ENCODE results near the gene NEURL4. TPM values are rescaled to one million over a fixed set of nuclear protein-coding genes. Genes with fewer than 3 reads are reported as not detected.
A peak's percentile ranks its signal among the peaks of the same experiment; 100 is the strongest.

The NEURL4 gene
- total and polyA plus RNA-seq, 2 donors (not counting 1 experiment from before 2014, with no cell fraction given), result 54.6 to 85.2 TPM

DNA sequence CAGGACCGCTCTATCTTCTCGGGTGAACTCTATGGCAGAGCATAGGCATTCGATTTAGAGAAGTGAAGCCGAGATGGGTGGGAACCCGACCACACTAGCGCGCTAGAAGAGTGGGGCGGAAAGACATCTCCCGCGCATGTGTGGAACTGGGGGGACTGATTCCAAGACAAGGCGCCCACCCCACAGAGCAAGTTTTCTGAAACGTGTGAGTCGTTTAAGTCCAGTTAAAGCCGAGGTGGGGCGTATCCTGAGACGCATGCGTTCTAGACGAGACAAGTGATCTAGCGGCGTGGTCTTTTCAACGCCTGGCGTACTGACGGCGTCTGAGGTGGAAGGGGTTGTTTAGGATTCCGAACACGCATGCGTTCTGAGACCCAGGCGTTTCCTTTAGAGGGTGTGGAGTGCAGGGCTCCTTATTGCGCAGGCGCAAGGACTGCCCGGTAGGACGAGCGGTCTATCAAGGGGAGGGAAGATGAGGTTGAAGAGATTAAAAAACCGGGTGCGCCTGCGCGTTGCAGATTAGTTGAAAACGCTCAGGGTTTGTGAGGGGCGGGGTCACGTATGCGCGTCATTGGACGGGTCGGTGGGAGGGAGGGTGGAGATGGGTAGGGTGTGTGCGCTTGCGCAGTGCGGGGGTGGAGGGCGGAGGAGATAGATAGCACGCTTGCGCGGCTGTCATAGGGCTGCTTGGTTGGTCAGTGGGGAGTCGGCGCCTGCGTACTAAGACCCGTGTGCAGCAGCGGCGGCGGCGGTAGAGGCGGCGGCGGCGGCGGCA lies 22.0 kb downstream of the NEURL4 start, which contains the start of gene EIF5A:
Gene EIF5A, plus strand, starts transcription at position 718 of the 775 bp plus-strand sequence. CDS start 2,008 bp downstream, outside the sequence.
- WGBS (ENCODE audit: insufficient coverage), result under 1% methylated on average over 64 of the region's 64 CpGs
- no peaks in the 10 kb centered on the region for H3K9me3 ChIP-seq (ENCODE audit: control extremely low read depth in 1 of 3, control insufficient read depth in 2 of 3, insufficient read depth in 1 of 3, low read length in 2 of 3)
- H2AFZ ChIP-seq (ENCODE audit: insufficient read depth, low read depth, low read length, poor library complexity, severe bottlenecking), result peak within 1 kb of the TSS; percentile 89
- peak within 1 kb of the TSS; percentile 97 for H3K9ac ChIP-seq (ENCODE audit: low read length)
- ChIA-PET POLR2A (no interaction called here), CTCF (interaction anchor here (0.6 to 3.1 kb wide), 2 partner anchors 11 to 191 kb away, joined by 3 to 20 read pairs; no protein-coding TSS in a partner anchor)
- no peaks in the 10 kb centered on the region for H3K27me3 ChIP-seq (replicated peaks in 1 of 4; ENCODE audit: control extremely low read depth in 1 of 4, control insufficient read depth in 3 of 4, insufficient read depth in 4 of 4, low read length in 3 of 4)
- peak within 1 kb of the TSS; percentile 98 to 99 for H3K27ac ChIP-seq (ENCODE audit: low read length in 2 of 2)
- peak within 1 kb of the TSS; percentile 95 for H3K4me3 Mint-ChIP-seq
- peaks cover 40% of the 10 kb centered on the region for H3K79me2 ChIP-seq (ENCODE audit: control insufficient read depth, insufficient read depth, low read length)
- no peaks in the 10 kb centered on the region for H3K27me3 Mint-ChIP-seq
- H3K36me3 ChIP-seq (replicated peaks in 1 of 2; ENCODE audit: control extremely low read depth in 1 of 2, control insufficient read depth in 1 of 2, extremely low read depth in 1 of 2, insufficient read depth in 2 of 2, low read length in 1 of 2), result peaks cover 0 to 29% of the 10 kb centered on the region in 2 experiments
- H3K4me2 ChIP-seq (replicated peaks; ENCODE audit: low read depth, low read length, poor library complexity, severe bottlenecking), result peak within 1 kb of the TSS; percentile 93
- intact Hi-C loops (cut with micrococcal nuclease), result loop anchor here (1.0 to 5.0 kb wide), 12 partner anchors 8 to 308 kb away; partner anchors contain the start of genes ELP5, GPS2, NEURL4 and PHF23
- H3K9me3 Mint-ChIP-seq (ENCODE audit: insufficient read depth), result no peaks in the 10 kb centered on the region
- peaks cover 17 to 40% of the 10 kb centered on the region in 2 donors for H3K4me1 ChIP-seq (ENCODE audit: control insufficient read depth in 2 of 2, insufficient read depth in 2 of 2, low read length in 2 of 2)
- TF ChIP-seq, protein P1, sequence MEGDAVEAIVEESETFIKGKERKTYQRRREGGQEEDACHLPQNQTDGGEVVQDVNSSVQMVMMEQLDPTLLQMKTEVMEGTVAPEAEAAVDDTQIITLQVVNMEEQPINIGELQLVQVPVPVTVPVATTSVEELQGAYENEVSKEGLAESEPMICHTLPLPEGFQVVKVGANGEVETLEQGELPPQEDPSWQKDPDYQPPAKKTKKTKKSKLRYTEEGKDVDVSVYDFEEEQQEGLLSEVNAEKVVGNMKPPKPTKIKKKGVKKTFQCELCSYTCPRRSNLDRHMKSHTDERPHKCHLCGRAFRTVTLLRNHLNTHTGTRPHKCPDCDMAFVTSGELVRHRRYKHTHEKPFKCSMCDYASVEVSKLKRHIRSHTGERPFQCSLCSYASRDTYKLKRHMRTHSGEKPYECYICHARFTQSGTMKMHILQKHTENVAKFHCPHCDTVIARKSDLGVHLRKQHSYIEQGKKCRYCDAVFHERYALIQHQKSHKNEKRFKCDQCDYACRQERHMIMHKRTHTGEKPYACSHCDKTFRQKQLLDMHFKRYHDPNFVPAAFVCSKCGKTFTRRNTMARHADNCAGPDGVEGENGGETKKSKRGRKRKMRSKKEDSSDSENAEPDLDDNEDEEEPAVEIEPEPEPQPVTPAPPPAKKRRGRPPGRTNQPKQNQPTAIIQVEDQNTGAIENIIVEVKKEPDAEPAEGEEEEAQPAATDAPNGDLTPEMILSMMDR (IDR thresholded peaks at IDR 0.05), result no peak
- TF ChIP-seq EZH2 (IDR thresholded peaks at IDR 0.05; ENCODE audit: borderline replicate concordance, insufficient read depth, low read depth, low read length, poor library complexity, severe bottlenecking), result no peak
- DNase-seq (peak; percentile 100), ATAC-seq (ENCODE audit: low read depth) (peak; percentile 70)
- peak within 1 kb of the TSS; percentile 99 for H3K27ac Mint-ChIP-seq
- H3K4me3 ChIP-seq (ENCODE audit: control extremely low read depth in 1 of 5, extremely low read depth in 1 of 5, insufficient read depth in 1 of 5, low read depth in 2 of 5, low read length in 4 of 5), result peak within 1 kb of the TSS; percentile 81 to 96 (median 94)
- peaks cover 39% of the 10 kb centered on the region for H3K4me1 Mint-ChIP-seq
- peaks cover 41% of the 10 kb centered on the region for H4K20me1 ChIP-seq (ENCODE audit: control insufficient read depth, insufficient read depth, low read length, poor library complexity, severe bottlenecking)

DNA sequence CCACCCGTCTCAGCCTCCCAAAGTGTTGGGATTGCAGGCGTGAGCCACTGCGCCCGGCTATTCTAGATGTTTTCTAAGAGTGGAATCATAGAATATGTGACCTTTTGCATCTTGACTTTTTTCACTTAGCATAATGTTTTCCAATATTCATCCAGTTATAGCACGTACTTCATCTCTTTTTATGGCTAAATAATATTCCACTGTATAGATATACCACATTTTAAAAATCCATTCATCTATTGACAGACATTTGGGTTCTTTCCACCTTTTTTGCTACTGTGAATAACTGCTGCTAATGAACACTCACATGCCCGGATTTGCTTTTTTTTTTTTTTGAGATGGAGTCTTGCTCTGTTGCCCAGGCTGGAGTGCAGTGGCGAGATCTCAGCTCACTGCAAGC lies 25.0 kb downstream of the NEURL4 start:
- 100% methylated on average over 1 of the region's 7 CpGs for WGBS (ENCODE audit: insufficient coverage)
- Histone ChIP-seq H3K4me2 (replicated peaks; ENCODE audit: low read depth, low read length, poor library complexity, severe bottlenecking) (no peak overlapping the region), H3K4me1 (ENCODE audit: control insufficient read depth in 2 of 2, insufficient read depth in 2 of 2, low read length in 2 of 2) (peaks cover 2 to 14% of the 10 kb centered on the region in 2 donors), H3K9ac (ENCODE audit: low read length) (no peak overlapping the region), H4K20me1 (ENCODE audit: control insufficient read depth, insufficient read depth, low read length, poor library complexity, severe bottlenecking) (peaks cover 14% of the 10 kb centered on the region), H3K27me3 (replicated peaks in 1 of 4; ENCODE audit: control extremely low read depth in 1 of 4, control insufficient read depth in 3 of 4, insufficient read depth in 4 of 4, low read length in 3 of 4) (no peaks in the 10 kb centered on the region), H3K36me3 (replicated peaks in 1 of 2; ENCODE audit: control extremely low read depth in 1 of 2, control insufficient read depth in 1 of 2, extremely low read depth in 1 of 2, insufficient read depth in 2 of 2, low read length in 1 of 2) (peaks cover 0 to under 1% of the 10 kb centered on the region in 2 experiments), H3K9me3 (ENCODE audit: control extremely low read depth in 1 of 3, control insufficient read depth in 2 of 3, insufficient read depth in 1 of 3, low read length in 2 of 3) (no peaks in the 10 kb centered on the region), H3K4me3 (ENCODE audit: control extremely low read depth in 1 of 5, extremely low read depth in 1 of 5, insufficient read depth in 1 of 5, low read depth in 2 of 5, low read length in 4 of 5) (no peak overlapping the region), H2AFZ (ENCODE audit: insufficient read depth, low read depth, low read length, poor library complexity, severe bottlenecking) (no peak overlapping the region), H3K27ac (ENCODE audit: low read length in 2 of 2) (no peak overlapping the region), H3K79me2 (ENCODE audit: control insufficient read depth, insufficient read depth, low read length) (peaks cover 13% of the 10 kb centered on the region)
- H3K4me3 Mint-ChIP-seq, result peak overlapping the region; percentile 14
- H3K27ac Mint-ChIP-seq, result no peak overlapping the region
- no peak for ATAC-seq (ENCODE audit: low read depth)
- peaks cover 6% of the 10 kb centered on the region for H3K27me3 Mint-ChIP-seq
- DNase-seq, result no peak
- no peaks in the 10 kb centered on the region for H3K9me3 Mint-ChIP-seq (ENCODE audit: insufficient read depth)
- CTCF ChIA-PET, result interaction anchor here (0.7 to 3.1 kb wide), 4 partner anchors 8 to 256 kb away, joined by 3 to 20 read pairs (median 3); no protein-coding TSS in a partner anchor
- POLR2A ChIA-PET, result interaction anchor here (0.6 kb wide), 1 partner anchor 50 kb away, joined by 3 read pairs; no protein-coding TSS in a partner anchor
- TF ChIP-seq, protein P1 (IDR thresholded peaks at IDR 0.05), result no peak
- TF ChIP-seq EZH2 (IDR thresholded peaks at IDR 0.05; ENCODE audit: borderline replicate concordance, insufficient read depth, low read depth, low read length, poor library complexity, severe bottlenecking), result no peak
- intact Hi-C loops (cut with micrococcal nuclease), result no loop called here
- H3K4me1 Mint-ChIP-seq, result peaks cover 13% of the 10 kb centered on the region

All from B cell (primary cell).